HS-5 (cell line): Measurements from ENCODE around the gene MUSTN1.

Experiments
- DNase-seq: peaks from one replicate; pipeline ENCODE4 v3.0.0-alpha.2; 2012; ENCODE audit warnings: low read depth

Gene MUSTN1

DNA sequence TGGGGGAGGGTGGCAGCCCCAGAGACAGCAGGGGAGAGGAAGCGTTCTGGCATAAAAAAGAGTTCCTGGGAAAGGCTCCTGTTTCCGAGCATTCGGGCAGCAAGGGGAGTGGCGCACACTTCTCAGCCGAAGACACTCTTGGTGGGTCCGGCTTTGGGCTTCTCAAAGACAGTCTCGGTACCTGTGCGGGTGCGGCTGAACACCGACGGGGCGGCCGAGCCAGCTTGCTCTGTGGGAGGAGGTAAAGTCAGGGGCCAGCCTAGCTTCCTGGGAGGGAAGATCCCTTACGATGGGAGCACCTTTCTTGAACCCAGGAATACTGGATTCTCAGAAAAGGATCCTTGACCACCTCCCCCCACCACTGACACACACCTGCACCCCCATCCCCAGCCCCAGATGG lies 1.6 kb downstream of the MUSTN1 start:
- no peak for DNase-seq

- DNase-seq: peak; percentile 36
Measured at GRCh38 chr3:52831500-52832301, 3.1 kb downstream of the MUSTN1 start.

GRCh38 chr3:52830535-52831258 lies 4.1 kb downstream of the MUSTN1 start, which contains the start of gene ITIH4:
ITIH4 (minus strand) TSS chr3:52830672; CDS start chr3:52830642, 30 bp downstream.
- no peak for DNase-seq

- no peak for DNase-seq
Measured at GRCh38 chr3:52829906-52830463, 4.8 kb downstream of the MUSTN1 start.

DNA sequence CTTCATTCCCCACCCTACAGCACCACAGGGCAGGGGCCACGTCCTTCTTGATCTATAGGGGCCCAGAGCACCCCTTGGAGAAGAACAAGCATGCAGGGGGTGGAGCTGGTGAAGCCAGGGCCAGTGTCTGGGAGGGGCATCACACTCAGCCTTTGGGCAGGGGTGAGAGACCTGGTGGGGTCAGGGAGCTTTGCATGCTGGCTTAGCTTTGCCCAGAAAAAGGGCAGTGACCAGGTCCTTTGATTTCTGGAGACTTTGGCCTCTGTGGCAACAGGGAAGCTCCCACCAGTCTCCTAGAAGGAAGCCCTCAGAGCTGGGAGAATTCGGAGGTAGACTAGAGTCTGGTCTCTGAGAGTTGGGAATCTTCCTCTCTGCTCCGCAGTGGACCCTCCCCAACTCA lies 5.3 kb downstream of the MUSTN1 start:
- no peak for DNase-seq

DNA sequence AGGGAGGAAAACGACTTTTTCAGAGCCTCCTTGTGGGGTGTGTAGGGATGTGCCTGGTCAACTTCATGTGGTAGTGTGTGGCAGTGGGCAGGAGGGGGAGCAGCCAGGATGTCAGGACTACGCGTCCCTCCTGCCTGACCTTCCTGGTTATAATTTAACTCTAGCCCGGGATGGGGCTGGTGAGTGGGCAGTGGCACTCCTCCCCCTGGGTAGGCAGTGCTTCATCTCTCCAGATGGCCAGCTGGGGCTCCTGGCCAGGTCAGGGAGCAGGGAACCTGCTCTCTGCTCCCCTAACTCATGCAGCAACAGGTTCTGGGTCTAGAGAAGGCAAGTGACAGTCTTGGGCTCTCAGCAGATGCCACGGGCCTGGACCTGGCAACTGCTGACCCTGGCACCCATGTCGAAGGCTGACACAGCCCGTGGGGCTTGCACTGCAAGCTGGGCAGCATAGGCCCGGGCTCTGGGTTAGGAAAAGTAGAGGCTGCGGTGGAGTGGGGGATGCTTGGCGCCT lies 6.9 kb downstream of the MUSTN1 start:
- no peak for DNase-seq

DNA sequence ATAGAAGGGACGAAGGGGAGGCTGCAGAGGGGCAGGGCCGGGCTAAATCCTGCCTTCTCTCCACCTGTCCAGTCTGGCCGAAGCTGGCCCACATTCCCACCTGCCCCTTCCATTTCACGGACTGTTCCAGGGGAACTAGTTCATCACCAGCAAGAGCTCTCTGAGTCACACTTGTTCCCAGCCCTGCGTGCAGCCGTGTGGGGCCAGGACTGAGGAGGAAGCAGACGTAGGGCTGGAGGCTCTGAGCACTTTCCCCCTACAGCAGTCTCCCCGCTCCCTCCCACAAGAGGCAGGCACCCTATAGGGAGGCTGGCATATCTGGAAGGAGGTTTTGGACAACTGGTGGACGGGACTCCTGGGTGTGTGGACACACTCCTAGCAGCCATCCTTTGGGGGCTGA lies 7.4 kb downstream of the MUSTN1 start:
- no peak for DNase-seq

- DNase-seq: no peak
Measured at GRCh38 chr3:52824037-52824436, 10.8 kb downstream of the MUSTN1 start.

DNA sequence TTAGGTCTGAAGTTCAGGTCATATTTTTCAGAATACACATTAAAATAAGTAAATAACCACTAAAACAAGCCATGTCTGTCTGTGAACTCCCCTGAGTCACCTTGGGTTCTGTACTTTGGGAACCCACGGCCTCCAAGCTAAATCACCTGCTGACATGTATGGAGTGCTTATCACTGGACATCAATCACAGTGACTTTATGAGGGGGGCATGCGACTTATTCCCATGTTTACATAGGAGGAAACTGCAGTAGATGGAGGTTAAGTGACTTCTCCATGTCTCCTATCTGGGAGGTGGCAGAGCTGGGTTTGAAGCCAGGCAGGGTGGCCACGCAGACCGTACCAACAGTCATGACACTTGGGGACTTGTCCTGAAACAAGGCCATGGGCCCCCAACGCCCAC lies 12.5 kb downstream of the MUSTN1 start:
- no peak for DNase-seq

GRCh38 chr3:52820736-52821135 lies 14.1 kb downstream of the MUSTN1 start:
- DNase-seq: no peak

DNA sequence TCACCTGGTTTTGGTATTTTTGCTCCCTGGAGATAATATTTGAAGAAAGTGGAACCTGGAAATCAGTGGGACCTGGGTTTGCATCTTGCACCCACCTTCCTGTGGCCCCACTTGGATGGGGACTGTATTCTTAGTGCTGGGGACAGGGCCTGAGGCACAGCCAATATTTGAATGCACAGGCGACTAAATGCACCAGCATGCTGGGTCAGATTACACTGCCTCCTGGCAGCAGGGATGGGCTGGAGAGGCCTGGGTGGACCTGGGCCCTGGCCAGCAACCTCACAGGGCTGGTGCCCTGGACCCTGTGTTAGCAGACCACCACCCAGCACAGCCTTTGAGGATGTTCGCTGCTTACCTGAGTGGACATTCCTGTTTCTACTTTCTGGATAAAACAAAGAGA lies 14.9 kb downstream of the MUSTN1 start:
- no peak for DNase-seq

DNA sequence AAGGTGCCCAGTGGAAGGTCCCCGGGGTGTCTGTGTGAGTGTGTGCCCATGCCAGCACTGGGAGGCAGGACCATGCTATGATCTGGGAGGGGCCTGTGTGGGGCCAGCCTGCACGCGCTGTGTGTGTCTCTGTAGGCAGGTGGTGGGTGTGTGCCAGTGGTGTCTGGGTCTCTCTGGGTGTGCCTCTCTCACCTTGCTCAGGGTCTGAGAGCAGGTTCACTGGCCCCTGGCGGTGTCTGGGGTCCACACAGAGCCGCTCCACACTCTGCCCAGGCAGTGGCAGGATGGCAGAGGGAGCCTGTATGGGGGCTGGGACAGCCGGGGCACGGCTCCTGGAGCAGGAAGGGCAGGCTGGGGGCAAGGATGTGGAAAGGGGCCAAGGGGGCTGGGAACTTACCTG lies 17.0 kb downstream of the MUSTN1 start:
- no peak for DNase-seq

DNA sequence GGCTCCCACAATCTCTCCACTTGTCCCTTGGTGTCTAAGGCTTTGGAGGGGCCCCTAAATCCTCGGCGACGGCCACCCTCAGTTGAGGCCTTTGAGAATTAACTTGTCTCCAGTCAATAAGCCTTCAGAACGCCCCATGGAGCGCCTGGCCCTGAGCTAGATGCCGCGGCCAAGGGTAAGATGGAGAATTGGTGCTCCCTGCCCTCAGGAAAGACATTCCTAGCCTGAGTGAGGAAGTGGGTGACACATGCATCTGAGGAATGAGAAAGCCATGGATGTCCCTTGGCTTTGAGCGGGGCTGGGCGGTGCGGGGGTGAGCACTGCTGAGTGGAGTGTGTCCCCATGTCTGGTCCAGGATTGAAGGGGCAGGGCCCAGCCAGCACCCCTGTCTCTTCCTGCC lies 17.6 kb downstream of the MUSTN1 start:
- DNase-seq: no peak

- no peak for DNase-seq
Measured at GRCh38 chr3:52816654-52817053, 18.2 kb downstream of the MUSTN1 start.

DNA sequence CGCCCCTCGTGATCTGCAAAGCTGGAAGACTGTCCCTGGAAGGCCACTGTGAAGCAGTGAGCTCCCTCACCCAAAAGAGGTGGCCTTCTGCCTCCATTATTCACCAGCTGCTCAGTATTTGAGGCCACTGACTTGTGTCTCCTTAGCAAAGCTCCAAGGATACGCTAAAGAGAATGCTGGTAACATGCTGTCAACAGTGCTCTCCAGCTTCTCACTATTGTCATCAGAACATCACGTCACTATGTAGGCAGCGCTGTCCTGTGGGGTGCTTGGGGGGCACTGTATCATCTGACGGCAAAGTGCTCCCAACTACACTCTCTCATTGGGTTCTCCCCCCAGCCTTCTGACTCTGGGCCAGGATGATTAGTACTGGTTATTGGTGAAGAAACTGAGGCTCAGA lies 18.6 kb downstream of the MUSTN1 start:
- no peak for DNase-seq

GRCh38 chr3:52813810-52814209 lies 21.0 kb downstream of the MUSTN1 start:
- DNase-seq: no peak

GRCh38 chr3:52811452-52812011 lies 23.3 kb downstream of the MUSTN1 start:
- no peak for DNase-seq

GRCh38 chr3:52810923-52811322 lies 23.9 kb downstream of the MUSTN1 start:
- no peak for DNase-seq

DNA sequence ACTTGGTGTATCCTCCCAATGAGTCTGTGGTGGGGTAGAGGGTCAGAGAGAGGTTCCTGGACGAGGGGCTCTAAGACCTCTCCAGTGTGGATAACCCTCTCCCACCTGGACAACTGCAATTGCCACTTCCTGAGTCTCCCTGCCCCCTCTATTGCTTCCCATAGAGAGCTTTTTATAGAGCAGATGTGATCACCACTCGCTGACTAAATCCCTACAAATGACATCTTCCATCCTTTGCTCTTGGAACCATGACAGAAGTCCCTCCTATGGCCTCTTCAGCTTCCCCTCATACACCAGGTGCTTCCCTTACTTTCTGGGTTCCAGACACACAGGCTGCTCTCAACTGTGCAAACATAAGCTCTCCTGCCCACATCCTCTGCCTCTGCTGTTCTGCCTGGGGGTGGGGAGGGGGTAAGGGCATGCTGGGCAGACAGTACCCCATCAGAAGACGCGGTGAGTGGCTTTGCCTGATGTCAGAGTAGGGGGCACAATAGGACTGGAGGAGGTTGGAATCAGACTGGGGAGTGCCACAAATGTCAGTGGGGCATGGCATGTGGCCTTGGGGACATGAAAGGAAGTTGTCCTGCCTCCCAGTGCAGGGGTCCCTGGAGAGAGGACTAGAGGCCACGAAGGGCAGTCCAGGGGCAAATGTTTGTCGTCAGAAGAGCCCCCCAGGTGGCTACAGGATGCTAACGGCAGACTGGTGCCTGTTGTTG lies 25.0 kb downstream of the MUSTN1 start:
- DNase-seq: no peak

GRCh38 chr3:52809149-52809548 lies 25.7 kb downstream of the MUSTN1 start:
- DNase-seq: no peak

- no peak for DNase-seq
Measured at GRCh38 chr3:52805270-52806039, 29.4 kb downstream of the MUSTN1 start.
